NCI-H345 treated with DMSO at 0.1 percent for 48 hours (cell line): ENCODE results near the gene RCAN2.

ENCODE experiments used
- DNase-seq: peaks from one replicate; lab custom pipeline; 2025; ENCODE audit not compliant: unreplicated experiment; lab: John Stamatoyannopoulos, UW

RCAN2 gene

DNA sequence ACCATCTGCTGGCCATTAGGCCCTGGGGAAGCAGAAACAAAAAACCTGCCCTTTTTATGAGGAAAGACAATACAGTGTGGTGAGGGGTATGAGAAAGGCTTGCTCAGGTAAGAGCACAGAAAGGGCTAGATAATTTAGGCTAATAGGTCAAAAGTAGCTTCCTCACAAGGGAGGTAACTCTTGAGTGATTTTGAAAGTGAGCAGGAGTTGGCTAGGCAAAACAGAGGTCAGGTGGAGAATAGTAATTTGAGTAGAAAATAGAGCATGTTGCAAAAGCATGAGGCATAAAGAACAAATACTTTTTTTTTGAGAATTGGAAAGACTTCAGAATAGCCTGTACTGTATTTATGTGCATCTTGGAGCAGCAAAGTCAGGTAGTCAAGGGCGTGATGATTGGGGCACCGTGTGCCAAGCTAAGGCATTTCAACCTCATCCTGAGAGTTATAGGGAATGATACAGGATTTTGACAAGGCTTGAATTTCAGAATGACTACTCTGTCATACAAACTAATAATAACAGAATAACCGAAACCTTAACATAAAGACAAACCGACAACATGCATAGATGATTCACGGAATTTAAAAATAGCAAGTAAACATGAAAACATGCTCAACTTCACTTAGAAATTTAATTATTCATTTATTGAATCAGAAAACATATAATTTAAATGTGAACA is 197.5 kb downstream of the RCAN2 start:
- DNase-seq: no peak

- no peak for DNase-seq
These were observed 199.4 kb downstream of the RCAN2 start for GRCh38 chr6:46291880-46292279.

DNA sequence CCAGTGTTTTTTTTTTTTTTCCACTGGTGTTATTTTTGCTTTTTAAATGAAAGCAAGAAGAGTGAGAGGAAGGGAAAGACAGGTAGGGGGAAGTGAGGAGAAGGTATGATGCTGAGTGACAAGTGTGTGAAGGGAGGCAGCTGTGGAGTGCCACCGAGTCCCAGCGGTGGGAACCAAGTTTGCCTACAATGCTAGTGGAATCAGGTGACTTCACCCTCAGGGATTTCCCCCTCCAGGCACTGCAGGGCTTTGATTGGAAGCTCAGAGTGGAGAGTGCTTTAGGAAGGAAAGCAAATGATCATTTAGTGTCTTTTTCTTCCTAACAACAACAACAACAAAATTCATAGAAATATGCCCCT is 200.0 kb downstream of the RCAN2 start:
- no peak for DNase-seq

DNA sequence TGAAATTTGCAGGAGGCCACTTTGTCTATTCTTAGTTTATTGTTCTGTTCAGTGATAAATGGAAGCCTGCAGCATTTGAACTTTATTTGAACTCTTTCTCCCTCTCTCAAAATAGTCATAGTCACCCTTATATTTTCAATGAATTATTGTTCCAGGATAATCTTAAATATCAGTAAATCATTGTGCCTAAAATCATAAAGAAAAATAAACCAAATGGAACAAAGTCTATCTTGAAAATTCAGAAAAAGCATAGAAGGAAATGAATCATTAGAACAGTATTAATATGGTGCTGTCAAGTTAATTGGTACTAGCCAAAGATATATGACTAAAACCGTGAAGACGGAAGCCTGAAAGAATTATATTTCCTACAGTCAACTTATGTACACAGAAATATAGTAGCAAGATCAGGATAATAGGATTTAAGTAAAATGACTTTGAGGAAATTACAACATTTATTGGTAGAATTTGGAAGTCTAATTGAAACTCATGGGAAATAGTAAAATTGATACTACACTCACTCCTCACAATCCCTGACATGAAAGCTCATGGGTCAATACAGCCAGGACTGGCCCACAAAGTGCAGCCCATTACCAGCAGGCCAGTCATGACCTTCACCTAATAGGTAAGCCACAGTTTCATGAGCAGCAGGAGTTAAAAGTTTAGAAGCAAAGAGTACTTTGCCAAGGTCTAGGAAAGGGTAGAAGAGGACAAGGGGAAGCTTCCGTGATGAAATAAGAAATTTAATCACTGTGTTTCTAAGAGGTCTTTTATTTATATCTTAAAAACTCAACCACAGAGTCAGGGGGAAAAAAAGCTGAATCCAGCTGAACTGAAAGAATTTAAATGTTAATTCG is 200.6 kb downstream of the RCAN2 start:
- DNase-seq: no peak

DNA sequence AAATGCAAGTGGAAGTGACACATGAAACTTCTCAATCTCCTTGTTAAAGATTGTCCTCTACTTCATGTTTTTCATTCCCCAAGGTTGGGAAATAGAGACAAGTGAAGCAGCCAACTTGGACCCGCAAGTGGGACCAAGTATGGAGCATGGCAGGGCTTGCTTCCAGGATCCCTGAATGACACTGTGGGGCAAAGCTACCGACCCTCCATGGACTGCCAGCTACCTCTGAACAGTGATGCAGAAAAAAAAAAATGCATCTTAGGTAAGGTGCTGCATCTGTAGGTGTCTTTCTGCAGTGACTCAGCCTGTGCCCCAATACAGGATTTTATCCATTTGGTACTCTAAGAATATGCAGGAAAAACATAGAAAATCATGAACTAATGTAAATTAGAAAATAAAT is 201.4 kb downstream of the RCAN2 start:
- no peak for DNase-seq

DNA sequence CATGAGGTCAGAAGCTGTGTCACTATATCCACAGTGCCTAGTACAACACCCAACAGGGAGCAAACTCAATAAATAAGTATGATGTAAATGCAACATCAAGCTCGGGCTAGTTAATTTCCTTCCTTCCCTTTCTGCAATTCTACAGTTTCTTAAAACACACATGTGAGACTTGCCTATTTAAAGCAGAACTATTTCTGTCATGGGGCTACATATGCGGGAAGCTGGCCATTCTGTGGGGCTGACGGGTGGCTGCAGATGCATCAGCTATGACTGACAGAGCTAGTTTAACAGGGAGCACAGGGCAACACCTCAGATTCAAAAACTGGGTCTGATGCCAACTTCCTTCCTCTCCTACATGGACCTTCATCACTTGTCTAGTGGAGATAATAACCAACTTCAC is 202.4 kb downstream of the RCAN2 start:
- DNase-seq: no peak

DNA sequence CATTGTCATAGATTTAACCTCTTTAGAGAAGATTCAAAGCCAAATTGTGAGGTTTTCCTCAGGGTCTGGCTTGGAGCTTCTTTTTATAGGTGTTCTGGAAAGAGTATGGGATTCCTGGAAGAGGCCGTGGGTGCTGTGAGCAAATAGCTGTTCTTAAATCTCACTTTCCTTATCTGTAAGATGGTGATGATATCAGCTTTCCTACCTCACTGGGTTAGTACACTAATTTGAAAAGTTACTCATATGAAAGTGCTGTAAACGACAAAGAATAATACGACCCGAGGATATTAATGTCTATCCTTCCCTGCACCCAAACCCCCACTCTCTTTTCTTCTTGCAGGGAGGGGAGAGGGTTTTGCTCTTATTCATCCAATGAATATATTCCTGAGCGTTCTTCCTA is 203.6 kb downstream of the RCAN2 start:
- DNase-seq: no peak

DNA sequence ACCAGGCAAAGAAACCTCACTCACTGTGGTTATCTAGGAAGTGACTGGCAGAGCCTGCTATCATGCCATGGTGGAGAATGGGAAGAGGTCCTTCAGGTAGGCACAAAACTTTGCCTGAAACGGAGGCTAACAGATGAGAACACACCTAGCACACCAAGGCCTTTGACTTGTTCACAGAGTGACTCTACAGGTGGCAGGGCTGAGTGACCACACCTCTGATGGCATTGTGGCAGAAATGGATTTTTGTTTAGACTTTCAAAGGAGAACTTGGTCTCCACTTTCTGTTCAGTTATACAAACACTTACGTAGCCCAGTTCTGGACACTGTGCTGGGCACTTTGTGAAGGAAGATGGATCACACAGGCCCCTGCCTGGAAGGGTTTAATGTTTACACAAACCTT is 204.2 kb downstream of the RCAN2 start:
- no peak for DNase-seq

- no peak for DNase-seq
These were observed 206.8 kb downstream of the RCAN2 start for GRCh38 chr6:46284475-46284874.

GRCh38 chr6:46281110-46281509 is 210.1 kb downstream of the RCAN2 start:
- DNase-seq: no peak

DNA sequence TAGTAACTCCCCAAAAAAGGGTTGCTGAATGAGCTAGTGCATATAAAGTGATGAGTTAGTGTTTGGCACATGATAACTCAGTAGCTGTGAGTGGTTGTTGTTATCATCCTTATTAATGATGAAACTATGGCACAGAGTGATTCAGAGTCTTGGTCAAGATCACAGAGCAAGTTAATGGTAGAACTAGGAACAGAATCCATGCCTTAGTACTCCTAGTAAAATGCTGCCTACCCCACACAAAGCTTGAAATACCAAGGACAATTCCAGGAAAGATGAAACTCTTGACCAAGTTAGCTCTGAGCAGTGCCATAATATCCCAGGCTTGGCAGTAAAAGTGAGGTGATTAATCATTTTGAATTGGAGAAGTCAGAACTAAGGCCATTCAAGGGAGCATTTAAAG is 211.4 kb downstream of the RCAN2 start:
- DNase-seq: no peak

DNA sequence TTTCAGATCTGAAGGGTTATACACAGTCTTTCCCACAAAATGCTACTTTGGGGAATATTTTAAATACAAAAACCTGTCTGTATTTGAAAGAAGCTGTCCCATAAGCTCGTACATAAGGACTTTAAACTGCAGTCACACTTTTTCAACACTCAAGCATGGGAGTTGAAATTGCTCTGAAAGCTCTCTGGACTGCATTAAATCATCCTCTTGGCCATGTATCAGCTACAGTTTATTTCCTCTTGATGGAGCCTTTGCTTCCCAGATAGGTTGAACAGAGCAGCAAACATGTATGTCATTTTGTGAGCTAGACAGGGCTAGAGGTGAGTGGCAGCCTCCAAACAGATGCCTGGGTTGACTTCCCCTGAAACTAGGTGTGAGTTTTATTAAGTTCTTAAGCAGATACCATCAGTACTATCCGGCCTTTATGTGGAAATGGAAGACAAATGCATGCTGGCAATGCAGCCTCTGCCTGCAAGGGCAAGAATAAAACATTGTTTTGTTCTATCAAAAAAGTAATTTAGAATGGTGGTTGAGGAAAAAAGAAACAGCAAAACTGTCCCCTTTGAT is 214.6 kb downstream of the RCAN2 start:
- no peak for DNase-seq

DNA sequence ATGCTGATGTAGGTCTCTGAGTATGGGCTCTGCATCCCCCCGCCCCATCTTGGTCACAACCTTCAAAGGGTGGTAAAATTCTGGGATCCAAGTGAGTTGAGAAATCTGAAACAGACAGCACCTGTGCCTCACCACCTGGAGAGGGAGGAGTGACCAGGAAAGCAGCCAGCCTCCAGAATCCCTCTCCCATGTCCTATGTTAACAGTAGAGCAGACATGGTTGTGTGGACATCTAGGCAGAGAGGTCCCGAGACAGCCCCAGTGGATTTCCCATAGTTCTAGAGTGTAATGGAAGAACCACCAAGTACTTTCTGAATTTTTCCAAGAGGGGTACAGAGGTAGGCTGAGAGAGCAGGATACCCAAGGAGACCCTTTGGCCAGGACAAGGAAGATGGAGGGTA is 216.7 kb downstream of the RCAN2 start:
- DNase-seq: no peak

- no peak for DNase-seq
These were observed 217.3 kb downstream of the RCAN2 start for GRCh38 chr6:46273911-46274310.

DNA sequence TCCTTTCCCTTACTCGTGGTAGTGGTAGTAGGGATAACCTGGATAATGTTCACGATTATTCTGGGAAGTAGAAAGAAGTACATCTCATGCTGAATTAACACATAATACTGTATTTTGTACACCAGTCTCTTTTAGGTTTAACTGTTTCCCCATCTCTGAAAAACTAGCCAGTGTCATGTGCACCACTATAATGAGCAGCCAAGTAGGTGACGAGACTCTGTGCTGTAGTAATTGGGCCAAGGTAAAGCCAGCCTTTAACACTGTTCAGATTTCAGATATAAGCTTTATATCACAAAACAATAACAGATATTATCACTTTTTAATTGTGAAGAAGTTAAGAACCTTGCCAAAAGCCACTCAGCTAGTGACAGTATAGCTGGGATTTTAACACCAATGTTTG is 219.5 kb downstream of the RCAN2 start:
- no peak for DNase-seq

DNA sequence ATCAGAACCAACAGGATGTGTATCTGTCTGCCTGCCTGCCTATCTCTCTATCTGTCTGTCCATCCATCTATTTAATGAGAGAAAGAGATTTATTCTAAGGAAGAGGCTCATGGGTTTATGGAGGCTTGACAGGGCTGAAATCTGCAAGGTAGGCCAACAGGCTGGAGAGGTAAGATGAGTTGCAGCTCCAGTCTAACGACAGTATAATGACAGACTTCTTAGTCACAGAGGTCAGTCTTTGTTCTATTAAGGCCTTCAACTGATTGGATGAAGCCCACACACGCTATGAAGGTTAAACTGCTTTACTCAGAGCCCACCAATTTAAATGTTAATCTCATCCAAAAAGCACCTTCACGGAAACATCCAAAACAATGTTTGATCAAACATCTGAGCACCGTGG is 220.1 kb downstream of the RCAN2 start:
- DNase-seq: no peak

DNA sequence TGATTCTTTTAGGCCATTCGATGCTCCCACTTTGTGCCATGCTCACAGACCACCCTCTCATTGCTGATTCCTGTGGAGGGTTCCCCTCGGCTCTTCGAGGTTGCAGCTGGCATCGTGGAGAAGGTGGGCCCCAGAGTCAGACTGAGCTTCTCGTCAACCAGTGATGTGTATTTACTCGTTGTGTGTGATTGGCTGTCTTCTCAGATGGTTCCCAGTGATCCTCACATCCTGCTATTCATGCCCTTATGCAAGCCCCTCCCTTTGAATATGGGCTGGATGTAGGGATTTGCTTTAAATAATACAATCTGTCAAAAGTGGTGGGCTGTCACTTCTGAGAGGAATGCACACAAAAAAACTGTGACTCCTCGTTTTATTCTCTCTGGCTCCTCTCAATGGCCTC is 220.9 kb downstream of the RCAN2 start:
- DNase-seq: no peak

GRCh38 chr6:46269447-46270229 is 221.6 kb downstream of the RCAN2 start:
- DNase-seq: peak; percentile 48

DNA sequence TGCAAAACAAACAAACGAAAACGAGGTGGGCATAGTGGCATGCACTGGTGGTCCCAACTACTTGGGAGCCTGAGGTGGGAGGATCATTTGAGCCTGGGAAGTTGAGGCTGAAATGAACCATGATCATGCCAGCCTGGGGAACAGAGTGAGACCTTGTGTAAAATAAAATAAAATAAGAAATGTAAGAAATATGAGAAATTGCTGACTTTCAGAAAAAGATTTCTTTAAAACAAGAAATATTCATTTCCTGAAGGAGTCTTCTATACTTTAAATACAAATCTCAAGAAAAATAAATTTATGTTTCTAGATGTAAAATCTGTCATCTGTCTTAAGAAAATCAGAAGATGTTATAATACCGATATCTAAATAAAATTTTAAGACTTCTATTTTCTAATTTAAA is 223.7 kb downstream of the RCAN2 start:
- DNase-seq: no peak

DNA sequence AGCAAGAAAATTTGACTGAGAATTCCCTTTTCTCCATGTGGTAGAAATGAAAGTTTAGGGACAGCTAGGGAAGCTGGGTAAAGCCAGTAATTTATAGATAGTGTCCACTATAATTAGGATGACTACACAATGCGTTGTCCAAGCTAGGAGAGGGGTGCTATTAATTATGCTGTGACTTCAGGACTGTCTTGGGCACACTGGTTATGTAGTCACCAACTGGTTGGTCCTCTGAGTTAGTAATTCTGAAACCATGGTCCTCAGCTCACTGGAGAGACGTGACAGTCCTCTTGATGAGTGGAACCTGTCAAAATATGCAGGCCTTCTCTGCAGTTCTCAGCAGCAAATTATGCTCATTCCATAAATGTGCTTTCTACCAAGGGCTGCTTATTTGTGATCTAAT is 225.9 kb downstream of the RCAN2 start:
- no peak for DNase-seq

- DNase-seq: no peak
These were observed 227.6 kb downstream of the RCAN2 start for GRCh38 chr6:46263707-46264086.
